Measurements from ENCODE around the gene DLG2. TPM values are rescaled to one million over a fixed set of nuclear protein-coding genes. Genes with fewer than 3 reads are reported as not detected.

Gene DLG2
- total and polyA plus RNA-seq, 2 donors = 4.8 to 6.6 TPM

DNA sequence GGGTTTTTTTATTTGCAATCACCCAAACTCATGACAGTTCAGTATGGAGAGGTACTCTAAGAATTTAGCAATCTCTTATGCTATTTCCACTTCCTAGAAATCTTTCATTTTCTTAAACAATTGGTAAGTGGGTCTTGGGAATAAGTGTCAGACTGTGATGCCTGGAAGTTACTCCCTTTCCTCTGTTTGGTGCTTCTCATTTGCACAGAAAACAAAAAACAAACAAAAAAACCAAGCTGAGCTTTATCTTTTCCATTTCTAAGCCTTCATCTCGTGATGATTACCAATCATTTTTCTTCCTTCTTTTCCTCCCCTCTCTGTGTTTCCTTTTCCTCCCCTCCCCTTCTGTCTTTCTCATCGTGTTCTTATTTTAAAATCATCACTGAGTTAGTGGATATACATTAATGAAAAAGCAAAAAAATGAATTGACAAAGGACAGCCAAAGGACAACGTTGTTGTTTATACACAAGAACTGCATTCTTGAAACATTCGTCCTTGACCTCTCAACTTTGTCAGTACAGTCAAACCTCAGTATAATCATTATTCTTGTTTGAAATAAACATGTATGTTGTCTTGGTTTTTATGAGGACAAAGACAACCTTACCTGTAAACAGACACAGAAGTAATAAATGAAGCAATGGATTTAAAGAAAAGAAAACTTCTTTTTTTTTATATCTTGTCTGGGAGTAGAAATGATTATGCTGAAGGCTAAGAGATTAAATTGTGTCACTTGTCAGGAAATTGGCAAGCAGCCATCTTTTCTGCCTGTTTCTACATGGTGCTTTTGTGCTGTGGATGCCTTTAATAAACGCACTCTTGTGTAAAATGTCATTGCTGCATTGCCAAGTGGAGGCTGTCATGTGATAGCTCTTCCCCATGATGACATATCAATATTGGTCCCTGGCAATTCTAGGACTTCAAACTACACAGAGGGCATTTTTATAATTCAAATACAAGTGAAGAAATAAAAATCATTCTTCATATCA lies 1537.8 kb downstream of the DLG2 start:
- H3K4me3 ChIP-seq (ENCODE audit: low read length in 2 of 2) = no peak overlapping the region
- no peaks in the 10 kb centered on the region for H3K27me3 ChIP-seq (ENCODE audit: control insufficient read depth in 2 of 2, insufficient read depth in 1 of 2, low read length in 1 of 2)
- no peaks in the 10 kb centered on the region for H3K4me1 ChIP-seq (ENCODE audit: control insufficient read depth in 2 of 2, insufficient read depth in 2 of 2, low read length in 2 of 2)
- 81% methylated on average over 5 of the region's 5 CpGs for WGBS
- no peaks in the 10 kb centered on the region for H3K9me3 ChIP-seq (ENCODE audit: control insufficient read depth in 2 of 2, insufficient read depth in 1 of 2, low read length in 1 of 2)
- no peak for DNase-seq (ENCODE audit: low read depth in 6 of 9, low spot score in 9 of 9)
- no peaks in the 10 kb centered on the region for H3K36me3 ChIP-seq (ENCODE audit: control insufficient read depth in 2 of 2, insufficient read depth in 2 of 2, low read length in 1 of 2)
- H3K27ac ChIP-seq (ENCODE audit: low read depth in 1 of 2, low read length in 1 of 2) = no peak overlapping the region

DNA sequence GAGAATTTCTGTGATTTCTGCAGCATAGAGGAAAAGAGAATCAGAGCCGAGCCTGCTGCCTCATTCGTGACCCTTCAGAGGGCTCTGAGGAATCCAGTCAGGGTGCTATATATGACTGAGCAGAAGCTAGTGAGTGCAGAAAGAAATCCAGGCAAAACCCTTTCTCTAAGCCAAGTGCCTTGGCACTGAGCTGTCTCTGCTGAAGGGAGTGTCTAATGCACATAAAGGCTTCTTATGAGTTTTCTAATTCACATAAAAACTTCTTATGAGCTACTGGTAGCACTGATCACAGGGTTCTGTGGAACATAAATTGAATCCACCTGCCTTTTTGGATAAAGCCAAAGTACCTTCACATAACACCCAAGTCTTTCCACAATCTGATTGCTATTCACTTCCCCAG lies 1555.3 kb downstream of the DLG2 start:
- H3K27me3 ChIP-seq (ENCODE audit: control insufficient read depth in 2 of 2, insufficient read depth in 1 of 2, low read length in 1 of 2) = no peaks in the 10 kb centered on the region
- no peaks in the 10 kb centered on the region for H3K9me3 ChIP-seq (ENCODE audit: control insufficient read depth in 2 of 2, insufficient read depth in 1 of 2, low read length in 1 of 2)
- 90% methylated on average over 2 of the region's 2 CpGs for WGBS
- H3K4me3 ChIP-seq (ENCODE audit: low read length in 2 of 2) = no peak overlapping the region
- H3K36me3 ChIP-seq (ENCODE audit: control insufficient read depth in 2 of 2, insufficient read depth in 2 of 2, low read length in 1 of 2) = no peaks in the 10 kb centered on the region
- H3K27ac ChIP-seq (ENCODE audit: low read depth in 1 of 2, low read length in 1 of 2) = no peak overlapping the region
- no peak for DNase-seq (ENCODE audit: low read depth in 6 of 9, low spot score in 9 of 9)
- H3K4me1 ChIP-seq (ENCODE audit: control insufficient read depth in 2 of 2, insufficient read depth in 2 of 2, low read length in 2 of 2) = no peaks in the 10 kb centered on the region

DNA sequence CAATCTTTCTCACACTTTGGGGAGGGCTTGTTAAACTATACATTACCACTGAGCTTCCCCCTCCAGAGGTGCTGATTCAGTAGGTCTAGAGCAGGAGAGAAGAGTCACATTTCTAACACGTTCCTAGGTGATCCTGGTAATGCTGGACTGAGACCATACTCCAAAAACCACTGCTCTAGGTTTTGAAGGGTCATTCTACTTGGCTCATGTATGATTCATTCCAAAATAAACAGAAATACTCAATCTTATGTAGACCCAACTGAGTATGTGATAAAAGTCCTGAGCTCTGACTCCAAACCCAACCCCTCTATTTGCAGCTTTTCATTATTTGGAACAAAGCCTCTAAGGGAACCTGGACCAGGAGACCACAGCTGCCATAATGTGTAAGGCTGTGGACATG lies 1558.1 kb downstream of the DLG2 start:
- Histone ChIP-seq H3K9me3 (ENCODE audit: control insufficient read depth in 2 of 2, insufficient read depth in 1 of 2, low read length in 1 of 2) (no peaks in the 10 kb centered on the region), H3K27me3 (ENCODE audit: control insufficient read depth in 2 of 2, insufficient read depth in 1 of 2, low read length in 1 of 2) (no peaks in the 10 kb centered on the region), H3K36me3 (ENCODE audit: control insufficient read depth in 2 of 2, insufficient read depth in 2 of 2, low read length in 1 of 2) (no peaks in the 10 kb centered on the region), H3K27ac (ENCODE audit: low read depth in 1 of 2, low read length in 1 of 2) (no peak overlapping the region), H3K4me3 (ENCODE audit: low read length in 2 of 2) (no peak overlapping the region), H3K4me1 (ENCODE audit: control insufficient read depth in 2 of 2, insufficient read depth in 2 of 2, low read length in 2 of 2) (no peaks in the 10 kb centered on the region)
- no peak for DNase-seq (ENCODE audit: low read depth in 6 of 9, low spot score in 9 of 9)
- WGBS = 80% methylated on average over 1 of the region's 1 CpG

DNA sequence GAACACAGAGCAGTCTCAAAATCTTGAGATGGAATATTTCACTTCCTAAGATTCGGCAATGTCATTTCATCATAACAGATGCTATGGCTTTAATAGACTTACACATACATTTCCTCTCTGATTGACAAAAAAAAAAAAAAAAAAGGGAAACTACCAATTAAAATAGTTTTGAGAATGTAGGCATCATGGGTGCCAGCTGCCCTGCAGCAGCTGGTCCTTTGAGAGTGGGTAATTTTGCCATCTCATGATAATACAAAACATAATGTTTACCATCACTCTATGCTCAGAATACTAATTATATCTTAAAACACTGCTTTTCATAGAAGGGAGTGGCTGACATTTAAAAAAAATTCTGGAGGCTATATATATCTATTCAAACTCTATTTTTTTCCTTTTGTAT lies 1565.4 kb downstream of the DLG2 start:
- Histone ChIP-seq H3K36me3 (ENCODE audit: control insufficient read depth in 2 of 2, insufficient read depth in 2 of 2, low read length in 1 of 2) (no peaks in the 10 kb centered on the region), H3K4me3 (ENCODE audit: low read length in 2 of 2) (no peak overlapping the region), H3K27me3 (ENCODE audit: control insufficient read depth in 2 of 2, insufficient read depth in 1 of 2, low read length in 1 of 2) (no peaks in the 10 kb centered on the region), H3K27ac (ENCODE audit: low read depth in 1 of 2, low read length in 1 of 2) (no peak overlapping the region), H3K9me3 (ENCODE audit: control insufficient read depth in 2 of 2, insufficient read depth in 1 of 2, low read length in 1 of 2) (no peaks in the 10 kb centered on the region), H3K4me1 (ENCODE audit: control insufficient read depth in 2 of 2, insufficient read depth in 2 of 2, low read length in 2 of 2) (no peaks in the 10 kb centered on the region)
- WGBS = 99% methylated on average over 1 of the region's 1 CpG
- DNase-seq (ENCODE audit: low read depth in 6 of 9, low spot score in 9 of 9) = no peak

DNA sequence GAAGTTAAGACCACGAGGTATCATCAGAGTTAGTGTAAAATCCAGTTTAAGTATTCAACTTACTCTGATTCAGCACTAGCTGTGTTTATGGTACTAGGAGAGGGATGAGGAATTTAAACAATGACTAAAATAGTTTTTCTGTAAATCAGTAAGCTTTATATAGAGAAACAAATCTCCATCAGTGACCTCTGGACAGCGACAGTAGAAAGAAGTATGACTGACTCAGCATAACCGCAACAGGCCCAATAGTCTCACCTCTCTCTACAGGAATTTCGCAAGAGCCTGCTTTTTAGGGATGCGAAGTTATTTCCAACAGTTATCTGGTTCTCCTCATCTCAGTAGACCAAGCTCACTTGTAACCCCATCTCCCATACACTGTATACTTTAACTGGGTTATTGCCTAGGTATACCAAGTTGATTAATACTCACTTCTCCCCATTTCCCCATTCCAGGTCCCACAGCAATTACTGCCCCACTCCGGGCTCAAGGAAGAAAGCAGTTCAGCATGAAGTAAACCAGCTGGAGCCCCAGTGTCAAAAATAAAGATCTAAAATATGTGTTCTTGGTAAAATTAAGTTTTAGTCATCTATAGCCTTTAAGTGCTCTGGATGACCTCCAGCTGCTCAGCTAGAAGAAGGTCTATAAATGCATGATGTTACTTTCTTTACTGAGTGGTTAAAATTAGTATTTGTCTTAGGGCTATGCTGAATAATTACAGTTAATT lies 1570.3 kb downstream of the DLG2 start:
- Histone ChIP-seq H3K27me3 (ENCODE audit: control insufficient read depth in 2 of 2, insufficient read depth in 1 of 2, low read length in 1 of 2) (no peaks in the 10 kb centered on the region), H3K9me3 (ENCODE audit: control insufficient read depth in 2 of 2, insufficient read depth in 1 of 2, low read length in 1 of 2) (no peaks in the 10 kb centered on the region), H3K4me1 (ENCODE audit: control insufficient read depth in 2 of 2, insufficient read depth in 2 of 2, low read length in 2 of 2) (no peaks in the 10 kb centered on the region), H3K4me3 (ENCODE audit: low read length in 2 of 2) (no peak overlapping the region), H3K36me3 (ENCODE audit: control insufficient read depth in 2 of 2, insufficient read depth in 2 of 2, low read length in 1 of 2) (no peaks in the 10 kb centered on the region), H3K27ac (ENCODE audit: low read depth in 1 of 2, low read length in 1 of 2) (no peak overlapping the region)
- DNase-seq (ENCODE audit: low read depth in 6 of 9, low spot score in 9 of 9) = no peak
- WGBS = 88% methylated on average over 6 of the region's 6 CpGs

DNA sequence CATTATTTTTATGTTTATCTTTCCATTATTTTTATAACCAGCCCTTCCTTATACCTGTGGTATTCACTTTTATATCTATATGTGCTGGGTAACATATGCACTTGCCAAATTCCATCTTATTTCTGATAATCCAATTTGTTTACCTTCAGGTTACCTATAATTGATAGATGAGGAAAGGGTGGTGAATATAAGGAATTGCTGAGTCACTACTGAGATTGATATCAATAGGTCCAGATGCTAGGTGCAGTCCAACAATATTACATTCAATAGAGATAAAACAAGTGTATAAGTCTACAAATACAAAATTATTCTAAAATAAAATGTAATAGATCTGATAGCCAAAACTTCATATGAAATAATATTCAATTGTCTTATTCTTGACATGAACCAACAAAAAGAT lies 1582.0 kb downstream of the DLG2 start:
- no peaks in the 10 kb centered on the region for H3K9me3 ChIP-seq (ENCODE audit: control insufficient read depth in 2 of 2, insufficient read depth in 1 of 2, low read length in 1 of 2)
- no peak overlapping the region for H3K4me3 ChIP-seq (ENCODE audit: low read length in 2 of 2)
- H3K27me3 ChIP-seq (ENCODE audit: control insufficient read depth in 2 of 2, insufficient read depth in 1 of 2, low read length in 1 of 2) = no peaks in the 10 kb centered on the region
- no peak overlapping the region for H3K27ac ChIP-seq (ENCODE audit: low read depth in 1 of 2, low read length in 1 of 2)
- no peaks in the 10 kb centered on the region for H3K36me3 ChIP-seq (ENCODE audit: control insufficient read depth in 2 of 2, insufficient read depth in 2 of 2, low read length in 1 of 2)
- H3K4me1 ChIP-seq (ENCODE audit: control insufficient read depth in 2 of 2, insufficient read depth in 2 of 2, low read length in 2 of 2) = no peaks in the 10 kb centered on the region
- no peak for DNase-seq (ENCODE audit: low read depth in 6 of 9, low spot score in 9 of 9)

DNA sequence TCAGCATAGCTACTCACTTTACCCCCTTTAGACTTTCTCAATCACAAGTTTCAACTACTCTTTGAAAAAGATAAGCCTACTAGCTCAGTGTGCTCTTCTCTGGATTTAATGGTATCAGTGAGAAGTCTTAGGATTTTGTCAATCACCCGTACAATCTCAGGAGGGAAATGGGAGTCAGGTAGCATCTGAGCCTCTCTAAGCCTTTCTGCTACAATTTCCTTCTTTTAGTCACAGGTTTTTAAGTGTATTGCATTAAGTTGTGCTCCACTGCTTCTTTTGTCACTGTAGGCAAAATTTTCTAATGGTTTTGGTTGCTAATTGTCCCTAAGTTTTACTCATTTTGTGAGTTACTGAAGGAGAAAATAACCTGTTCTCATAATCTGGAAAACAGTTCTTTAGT lies 1582.4 kb downstream of the DLG2 start:
- Histone ChIP-seq H3K27me3 (ENCODE audit: control insufficient read depth in 2 of 2, insufficient read depth in 1 of 2, low read length in 1 of 2) (no peaks in the 10 kb centered on the region), H3K4me3 (ENCODE audit: low read length in 2 of 2) (no peak overlapping the region), H3K4me1 (ENCODE audit: control insufficient read depth in 2 of 2, insufficient read depth in 2 of 2, low read length in 2 of 2) (no peaks in the 10 kb centered on the region), H3K36me3 (ENCODE audit: control insufficient read depth in 2 of 2, insufficient read depth in 2 of 2, low read length in 1 of 2) (no peaks in the 10 kb centered on the region), H3K27ac (ENCODE audit: low read depth in 1 of 2, low read length in 1 of 2) (no peak overlapping the region), H3K9me3 (ENCODE audit: control insufficient read depth in 2 of 2, insufficient read depth in 1 of 2, low read length in 1 of 2) (no peaks in the 10 kb centered on the region)
- WGBS = 90% methylated on average over 1 of the region's 1 CpG
- DNase-seq (ENCODE audit: low read depth in 6 of 9, low spot score in 9 of 9) = no peak

DNA sequence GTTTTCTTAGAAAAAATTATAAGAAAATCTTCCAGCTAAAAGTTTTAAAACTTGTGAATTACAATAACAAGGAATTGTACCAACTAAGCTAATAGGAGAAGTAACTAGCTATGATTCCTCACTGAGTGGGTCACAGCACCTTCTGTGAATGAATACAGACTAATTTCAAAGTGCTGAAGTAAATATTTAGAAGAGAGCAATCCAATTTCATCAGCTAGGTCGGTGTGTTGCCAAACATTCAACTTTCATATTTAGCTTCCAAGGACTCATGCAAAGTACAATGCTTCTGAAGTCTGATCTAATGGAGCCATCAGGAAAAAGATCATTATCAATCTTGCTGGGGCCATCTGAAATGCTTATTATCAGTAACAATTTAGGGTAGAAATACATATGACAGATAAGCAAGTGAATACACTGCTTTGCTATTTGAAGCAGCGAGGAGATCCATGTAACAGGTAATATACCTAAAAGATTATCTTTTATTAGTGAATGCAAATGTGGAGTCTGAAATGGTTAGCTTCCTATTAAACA lies 1590.4 kb downstream of the DLG2 start:
- Histone ChIP-seq H3K36me3 (ENCODE audit: control insufficient read depth in 2 of 2, insufficient read depth in 2 of 2, low read length in 1 of 2) (no peaks in the 10 kb centered on the region), H3K27ac (ENCODE audit: low read depth in 1 of 2, low read length in 1 of 2) (no peak overlapping the region), H3K9me3 (ENCODE audit: control insufficient read depth in 2 of 2, insufficient read depth in 1 of 2, low read length in 1 of 2) (no peaks in the 10 kb centered on the region), H3K27me3 (ENCODE audit: control insufficient read depth in 2 of 2, insufficient read depth in 1 of 2, low read length in 1 of 2) (no peaks in the 10 kb centered on the region), H3K4me1 (ENCODE audit: control insufficient read depth in 2 of 2, insufficient read depth in 2 of 2, low read length in 2 of 2) (no peaks in the 10 kb centered on the region), H3K4me3 (ENCODE audit: low read length in 2 of 2) (no peak overlapping the region)
- no peak for DNase-seq (ENCODE audit: low read depth in 6 of 9, low spot score in 9 of 9)
- 90% methylated on average over 2 of the region's 2 CpGs for WGBS

DNA sequence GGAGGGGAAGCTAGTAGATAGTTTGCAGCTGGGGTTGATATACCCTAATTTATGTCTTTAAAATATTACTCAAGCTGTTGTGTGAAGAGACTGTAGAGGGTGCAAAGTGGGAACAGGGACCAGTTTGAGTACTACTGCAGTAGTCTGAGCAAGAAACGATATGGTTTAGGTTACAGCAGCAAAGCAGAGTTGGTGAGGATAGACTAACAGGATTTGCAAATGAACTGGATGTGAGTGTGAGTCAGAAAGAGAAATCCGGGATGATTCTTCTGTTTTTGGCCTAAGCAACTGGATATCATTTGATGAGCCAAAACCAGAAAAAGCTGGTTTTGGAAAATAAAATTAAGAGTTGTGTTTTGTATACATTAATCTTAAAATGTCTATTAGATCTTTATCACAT lies 1591.5 kb downstream of the DLG2 start:
- no peak for DNase-seq (ENCODE audit: low read depth in 6 of 9, low spot score in 9 of 9)
- Histone ChIP-seq H3K4me3 (ENCODE audit: low read length in 2 of 2) (no peak overlapping the region), H3K27me3 (ENCODE audit: control insufficient read depth in 2 of 2, insufficient read depth in 1 of 2, low read length in 1 of 2) (no peaks in the 10 kb centered on the region), H3K36me3 (ENCODE audit: control insufficient read depth in 2 of 2, insufficient read depth in 2 of 2, low read length in 1 of 2) (no peaks in the 10 kb centered on the region), H3K9me3 (ENCODE audit: control insufficient read depth in 2 of 2, insufficient read depth in 1 of 2, low read length in 1 of 2) (no peaks in the 10 kb centered on the region), H3K27ac (ENCODE audit: low read depth in 1 of 2, low read length in 1 of 2) (no peak overlapping the region), H3K4me1 (ENCODE audit: control insufficient read depth in 2 of 2, insufficient read depth in 2 of 2, low read length in 2 of 2) (no peaks in the 10 kb centered on the region)
- WGBS = 82% methylated on average over 2 of the region's 2 CpGs

All from thymus (tissue), 11 donors.